Measurements from ENCODE around the gene ARHGAP45.

ARHGAP45 gene

DNA sequence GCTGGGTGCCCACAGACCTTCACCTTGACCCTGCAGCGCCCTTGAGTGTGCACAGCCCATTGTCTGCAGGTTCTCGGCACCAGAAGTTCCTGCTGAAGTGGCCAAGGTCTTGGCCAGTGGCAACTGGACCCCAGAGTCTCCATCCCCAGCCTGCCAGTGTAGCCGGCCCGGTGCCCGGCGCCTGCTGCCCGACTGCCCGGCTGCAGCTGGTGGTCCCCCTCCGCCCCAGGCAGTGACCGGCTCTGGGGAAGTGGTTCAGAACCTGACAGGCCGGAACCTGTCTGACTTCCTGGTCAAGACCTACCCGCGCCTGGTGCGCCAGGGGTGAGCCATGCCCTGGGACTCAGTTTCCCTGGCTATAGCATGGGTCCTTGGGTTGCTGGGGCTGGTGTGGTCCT is 11.9 kb upstream of the ARHGAP45 start:
- DNase-seq (ENCODE audit: low spot score): no peak

DNA sequence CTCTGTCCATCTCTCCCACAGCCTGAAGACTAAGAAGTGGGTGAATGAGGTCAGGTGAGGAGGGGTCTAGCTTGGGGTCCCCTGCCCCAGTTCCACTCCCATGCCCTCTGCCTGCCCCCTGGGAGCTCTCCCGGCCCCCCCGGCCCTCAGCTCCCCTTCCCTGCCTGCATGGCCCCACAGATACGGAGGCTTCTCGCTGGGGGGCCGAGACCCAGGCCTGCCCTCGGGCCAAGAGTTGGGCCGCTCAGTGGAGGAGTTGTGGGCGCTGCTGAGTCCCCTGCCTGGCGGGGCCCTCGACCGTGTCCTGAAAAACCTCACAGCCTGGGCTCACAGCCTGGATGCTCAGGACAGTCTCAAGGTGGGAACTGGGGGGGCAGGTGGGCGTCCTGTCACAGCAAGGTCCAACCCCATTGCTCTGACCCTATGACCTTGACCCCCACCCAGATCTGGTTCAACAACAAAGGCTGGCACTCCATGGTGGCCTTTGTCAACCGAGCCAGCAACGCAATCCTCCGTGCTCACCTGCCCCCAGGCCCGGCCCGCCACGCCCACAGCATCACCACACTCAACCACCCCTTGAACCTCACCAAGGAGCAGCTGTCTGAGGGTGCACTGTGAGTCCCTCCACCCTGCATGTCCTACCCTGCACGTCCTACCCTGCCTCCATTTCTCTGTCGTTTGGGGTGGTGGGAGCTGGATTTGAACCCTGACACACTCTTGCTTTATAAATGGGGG is 10.9 kb upstream of the ARHGAP45 start:
- DNase-seq (ENCODE audit: low spot score): no peak

DNA sequence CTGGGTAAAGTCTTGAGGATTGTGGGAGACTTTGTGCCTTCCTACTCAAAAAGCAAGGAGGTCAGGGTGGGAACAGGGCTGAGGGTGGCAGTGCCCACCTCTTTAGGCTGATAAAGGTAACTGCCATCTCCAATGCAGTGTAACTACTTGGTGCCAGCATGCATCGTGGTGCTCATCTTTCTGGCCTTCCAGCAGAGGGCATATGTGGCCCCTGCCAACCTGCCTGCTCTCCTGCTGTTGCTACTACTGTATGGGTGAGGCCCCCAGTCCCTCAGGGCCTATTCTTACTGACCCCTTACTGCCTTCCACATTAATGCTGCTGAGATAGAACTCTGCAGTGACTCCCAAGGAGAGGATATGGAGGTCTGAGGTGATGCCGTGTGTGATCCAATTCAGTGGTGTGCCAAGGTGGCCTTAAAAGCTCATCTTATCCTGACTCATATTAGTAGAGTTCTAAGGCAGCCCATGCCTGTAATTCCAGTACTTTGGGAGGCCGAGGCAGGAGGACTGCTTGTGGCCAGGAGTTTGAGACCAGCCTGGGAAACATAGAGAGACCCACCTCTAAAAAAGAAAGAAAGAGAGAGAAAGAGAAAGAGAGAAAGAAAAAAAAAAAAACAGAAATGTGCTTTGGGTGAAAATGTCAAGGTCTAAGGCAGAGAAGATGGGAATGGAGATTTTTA is 9.7 kb upstream of the ARHGAP45 start:
- no peak for DNase-seq (ENCODE audit: low spot score)

DNA sequence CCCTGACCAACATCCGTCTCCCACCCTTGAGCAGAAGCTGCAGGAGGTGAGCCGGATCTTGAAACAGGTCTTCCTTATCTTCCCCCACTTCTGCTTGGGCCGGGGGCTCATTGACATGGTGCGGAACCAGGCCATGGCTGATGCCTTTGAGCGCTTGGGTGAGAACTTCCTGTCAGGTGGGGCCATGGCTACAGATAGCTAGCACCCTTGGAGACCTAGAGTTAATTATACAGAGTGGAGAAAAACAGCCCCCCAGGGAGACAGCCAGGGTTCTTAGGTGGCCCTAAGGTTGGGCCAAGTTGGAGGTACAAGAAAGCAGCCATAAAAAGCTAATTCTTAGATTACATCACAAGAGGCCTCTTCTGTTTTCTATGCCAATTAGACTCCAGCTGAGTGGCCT is 8.9 kb upstream of the ARHGAP45 start:
- DNase-seq (ENCODE audit: low spot score): no peak

DNA sequence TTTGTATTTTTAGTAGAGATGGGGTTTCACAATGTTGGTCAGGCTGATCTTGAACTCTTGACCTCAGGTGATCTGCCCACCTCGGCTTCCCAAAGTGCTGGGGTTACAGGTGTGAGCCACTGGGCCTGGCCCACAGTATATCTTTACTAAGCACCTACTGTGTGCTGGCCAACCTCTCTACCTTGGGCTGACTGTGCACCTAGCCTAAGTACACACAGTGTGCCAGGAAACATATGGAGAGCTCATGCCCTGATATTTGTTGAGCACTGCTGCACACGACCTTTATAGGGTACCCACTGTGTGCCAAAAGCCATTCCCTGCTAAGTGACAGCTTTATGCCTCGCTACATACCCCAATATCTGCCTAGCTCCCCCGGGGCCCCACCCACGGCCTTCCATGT is 6.3 kb upstream of the ARHGAP45 start:
- DNase-seq (ENCODE audit: low spot score): no peak

DNA sequence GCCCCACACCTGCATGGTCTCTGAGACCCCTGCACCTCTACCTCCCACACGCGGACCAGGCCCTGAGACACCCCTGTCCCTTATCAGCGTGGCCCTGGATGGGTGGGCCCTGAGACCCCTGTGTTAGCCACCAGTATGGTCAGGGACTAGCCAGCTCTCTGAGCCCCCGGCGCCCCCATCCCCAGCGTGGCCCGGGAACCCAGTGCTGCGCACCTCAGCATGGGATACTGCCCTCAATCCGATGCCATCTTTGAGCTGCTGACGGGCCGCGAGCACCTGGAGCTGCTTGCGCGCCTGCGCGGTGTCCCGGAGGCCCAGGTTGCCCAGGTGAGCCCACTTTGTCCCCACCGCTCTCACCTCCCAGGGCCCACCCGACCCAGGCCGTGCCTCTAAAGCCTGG is 5.0 kb upstream of the ARHGAP45 start:
- DNase-seq (ENCODE audit: low spot score): no peak

DNA sequence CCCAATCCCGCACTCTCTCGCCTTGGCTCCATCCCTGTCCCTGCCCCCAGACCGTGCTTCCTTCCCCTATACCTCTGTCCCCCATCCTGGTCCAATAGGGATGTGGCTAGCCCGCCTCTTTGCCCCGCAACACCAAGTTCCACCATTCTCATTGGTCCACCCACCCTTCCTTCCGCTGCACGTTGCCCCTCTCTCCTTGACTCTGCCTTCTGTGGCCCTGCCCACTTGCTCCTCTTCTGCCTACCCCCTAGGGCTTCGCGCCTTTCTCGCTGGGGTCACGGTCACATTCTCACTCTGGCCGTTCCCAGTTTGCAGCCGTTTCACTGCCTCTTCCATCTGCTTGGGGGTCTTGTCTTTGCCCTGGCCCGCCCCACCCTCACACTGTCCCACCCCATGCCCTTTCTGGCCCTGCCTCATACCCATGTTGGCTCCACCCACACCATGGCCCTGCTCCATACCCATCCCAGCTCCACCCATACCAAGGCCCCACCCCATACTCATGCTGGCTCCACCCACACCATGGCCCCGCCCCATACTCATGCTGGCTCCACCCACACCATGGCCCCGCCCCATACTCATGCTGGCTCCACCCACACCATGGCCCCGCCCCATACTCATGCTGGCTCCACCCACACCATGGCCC is 4.5 kb upstream of the ARHGAP45 start:
- no peak for DNase-seq (ENCODE audit: low spot score)

DNA sequence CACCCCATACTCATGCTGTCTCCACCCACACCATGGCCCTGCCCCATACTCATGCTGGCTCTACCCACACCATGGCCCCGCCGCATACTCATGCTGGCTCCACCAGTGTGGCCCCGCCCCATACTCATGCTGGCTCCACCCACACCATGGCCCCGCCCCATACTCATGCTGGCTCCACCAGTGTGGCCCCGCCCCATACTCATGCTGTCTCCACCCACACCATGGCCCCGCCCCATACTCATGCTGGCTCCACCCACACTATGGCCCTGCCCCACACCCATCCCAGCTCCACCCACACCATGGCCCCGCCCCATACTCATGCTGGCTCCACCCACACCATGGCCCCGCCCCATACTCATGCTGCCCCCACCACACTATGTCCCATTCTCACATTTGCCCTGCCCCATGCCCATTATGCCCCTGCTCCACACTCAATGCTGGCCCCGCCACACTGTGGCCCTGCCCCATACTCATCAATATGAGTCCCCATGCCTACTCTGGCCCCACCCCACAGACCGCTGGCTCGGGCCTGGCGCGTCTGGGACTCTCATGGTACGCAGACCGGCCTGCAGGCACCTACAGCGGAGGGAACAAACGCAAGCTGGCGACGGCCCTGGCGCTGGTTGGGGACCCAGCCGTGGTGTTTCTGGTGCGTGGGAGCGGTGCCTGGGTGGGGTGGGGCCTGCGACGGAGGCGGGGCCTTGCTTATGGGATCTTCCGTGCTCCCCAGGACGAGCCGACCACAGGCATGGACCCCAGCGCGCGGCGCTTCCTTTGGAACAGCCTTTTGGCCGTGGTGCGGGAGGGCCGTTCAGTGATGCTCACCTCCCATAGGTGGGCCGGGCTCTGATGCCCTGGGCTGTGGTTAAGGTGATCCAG is 3.7 kb upstream of the ARHGAP45 start:
- no peak for DNase-seq (ENCODE audit: low spot score)

DNA sequence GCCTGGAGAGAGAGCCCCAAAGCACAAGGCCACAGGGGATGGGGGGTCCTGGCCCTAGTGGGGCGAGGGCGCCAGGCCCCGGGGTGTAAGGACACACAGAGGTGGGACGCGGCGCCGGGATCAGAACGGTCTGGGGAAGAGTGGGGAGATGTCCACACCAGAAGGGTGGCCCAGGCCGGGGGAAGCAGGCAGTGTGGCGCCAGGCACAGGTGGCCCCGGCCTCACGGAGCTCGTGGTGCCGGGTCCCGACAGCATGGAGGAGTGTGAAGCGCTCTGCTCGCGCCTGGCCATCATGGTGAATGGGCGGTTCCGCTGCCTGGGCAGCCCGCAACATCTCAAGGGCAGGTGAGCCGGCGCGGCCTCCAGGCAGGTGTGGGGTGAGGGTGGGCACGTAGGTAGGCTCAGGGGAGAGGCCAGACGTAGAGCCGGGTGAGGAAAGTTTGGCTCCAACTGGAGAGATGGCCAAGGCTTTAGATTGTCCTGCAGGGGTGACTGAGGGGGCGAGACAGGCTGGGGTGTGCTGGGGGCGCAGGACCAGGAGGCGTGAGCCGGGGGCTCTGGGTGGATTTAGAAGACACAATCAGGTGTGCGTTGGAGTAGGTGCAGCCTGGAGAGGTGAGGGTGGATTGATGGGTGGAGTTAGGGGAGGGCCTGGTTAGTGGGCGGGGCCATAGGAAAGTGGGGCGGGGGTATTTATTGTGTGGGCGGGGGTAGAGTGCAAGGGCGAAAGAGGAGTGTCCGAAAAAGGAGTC is 2.9 kb upstream of the ARHGAP45 start:
- no peak for DNase-seq (ENCODE audit: low spot score)

DNA sequence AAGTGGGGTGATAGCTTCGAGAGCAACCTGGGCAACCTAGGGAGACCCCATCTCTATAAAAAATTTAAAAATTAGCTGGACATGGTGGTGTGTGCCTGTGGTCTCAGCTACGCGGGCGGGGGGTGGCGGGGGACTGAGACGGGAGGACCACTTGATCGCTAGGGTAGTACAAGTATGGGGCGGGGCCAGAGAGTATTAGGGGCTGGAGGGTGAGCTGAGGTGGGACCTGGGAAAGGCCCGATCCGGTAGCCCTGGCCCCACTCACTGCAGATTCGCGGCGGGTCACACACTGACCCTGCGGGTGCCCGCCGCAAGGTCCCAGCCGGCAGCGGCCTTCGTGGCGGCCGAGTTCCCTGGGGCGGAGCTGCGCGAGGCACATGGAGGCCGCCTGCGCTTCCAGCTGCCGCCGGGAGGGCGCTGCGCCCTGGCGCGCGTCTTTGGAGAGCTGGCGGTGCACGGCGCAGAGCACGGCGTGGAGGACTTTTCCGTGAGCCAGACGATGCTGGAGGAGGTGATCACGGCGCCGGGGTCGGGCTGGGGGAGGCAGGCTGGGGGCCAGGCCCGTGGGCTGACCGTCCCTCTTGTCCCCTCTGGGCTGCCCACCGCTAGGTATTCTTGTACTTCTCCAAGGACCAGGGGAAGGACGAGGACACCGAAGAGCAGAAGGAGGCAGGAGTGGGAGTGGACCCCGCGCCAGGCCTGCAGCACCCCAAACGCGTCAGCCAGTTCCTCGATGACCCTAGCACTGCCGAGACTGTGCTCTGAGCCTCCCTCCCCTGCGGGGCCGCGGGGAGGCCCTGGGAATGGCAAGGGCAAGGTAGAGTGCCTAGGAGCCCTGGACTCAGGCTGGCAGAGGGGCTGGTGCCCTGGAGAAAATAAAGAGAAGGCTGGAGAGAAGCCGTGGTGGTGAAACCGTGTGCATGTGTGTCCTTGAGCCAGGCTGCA is 2.0 kb upstream of the ARHGAP45 start:
- peak; percentile 77 for DNase-seq (ENCODE audit: low spot score)

DNA sequence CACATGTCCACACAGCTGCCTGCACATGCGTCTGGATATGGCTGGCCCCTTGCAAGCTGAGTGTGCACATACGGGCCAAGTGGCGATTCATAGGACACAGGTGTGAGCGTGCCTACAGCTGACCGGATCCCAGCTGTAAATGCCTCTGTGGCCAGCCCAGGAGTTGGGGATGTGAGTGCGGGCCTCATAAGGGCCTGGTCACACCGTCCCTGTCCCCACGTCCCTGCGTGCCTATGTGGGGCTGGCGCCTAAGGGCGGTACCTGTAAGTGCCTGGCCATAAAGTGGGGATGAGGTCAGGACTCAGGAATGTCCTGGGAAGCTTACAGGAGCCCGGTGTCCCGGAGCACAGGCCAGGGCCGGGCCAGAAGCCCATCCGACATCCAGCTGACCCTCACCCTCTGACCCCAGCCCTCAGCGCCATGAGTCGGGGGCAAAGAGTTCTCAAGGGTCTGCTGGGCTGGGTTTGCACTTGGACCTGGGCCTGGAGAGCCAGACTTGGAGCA is 1.3 kb upstream of the ARHGAP45 start:
- no peak for DNase-seq (ENCODE audit: low spot score)

DNA sequence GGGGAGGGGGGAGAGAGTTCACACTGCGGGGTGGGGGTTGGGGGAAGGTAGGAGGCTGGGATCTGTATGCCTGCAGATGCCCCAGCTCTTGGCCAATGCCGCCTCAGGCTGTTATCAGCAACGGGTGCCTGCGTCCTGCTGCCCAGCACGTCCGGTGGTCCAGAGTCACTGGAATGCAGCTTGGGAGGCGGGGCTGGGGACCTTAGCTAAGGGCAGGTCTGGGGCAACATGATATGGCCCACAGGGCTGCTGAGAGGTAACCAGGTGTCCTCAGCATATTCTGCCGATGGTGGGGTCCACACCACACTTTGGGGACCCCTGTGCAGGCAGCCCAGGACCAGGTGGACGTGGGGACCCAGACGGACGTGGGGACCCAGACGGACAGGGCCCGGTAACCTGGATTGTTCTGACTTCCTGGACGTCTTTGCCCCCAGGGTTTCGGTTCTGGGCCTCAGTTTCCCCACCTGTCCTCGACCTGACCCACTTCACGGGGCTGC is 668 bp upstream of the ARHGAP45 start:
- DNase-seq (ENCODE audit: low spot score): no peak

DNA sequence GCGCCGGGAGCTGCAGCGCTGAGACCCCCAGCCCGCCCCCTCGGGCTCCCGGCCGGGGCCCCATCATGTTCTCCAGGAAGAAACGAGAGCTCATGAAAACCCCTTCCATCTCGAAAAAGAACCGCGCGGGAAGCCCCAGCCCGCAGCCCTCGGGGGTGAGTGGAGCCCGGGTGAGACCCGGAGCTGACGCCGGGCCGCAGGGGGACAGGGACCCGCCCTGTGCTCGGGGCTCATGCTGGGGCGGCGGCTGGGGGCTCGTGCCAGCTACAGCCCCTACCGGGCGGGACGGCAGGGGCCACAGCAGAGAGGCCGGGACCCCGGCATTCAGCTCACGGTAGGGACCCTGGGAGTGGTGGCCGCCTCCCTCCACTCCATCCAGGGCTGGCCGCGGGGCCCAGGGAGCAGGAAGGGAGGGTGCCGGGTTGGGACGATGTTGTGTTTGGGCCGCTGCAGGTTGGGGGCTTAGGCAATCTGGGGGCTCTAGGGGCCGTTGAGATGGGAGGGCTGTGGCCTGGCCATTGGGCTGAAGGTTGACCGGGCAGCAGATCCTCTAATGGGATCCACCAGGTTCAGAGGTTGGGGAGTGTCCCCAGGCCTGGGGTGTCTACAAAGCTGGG is 482 bp downstream of the ARHGAP45 start:
- DNase-seq (ENCODE audit: low spot score): no peak

DNA sequence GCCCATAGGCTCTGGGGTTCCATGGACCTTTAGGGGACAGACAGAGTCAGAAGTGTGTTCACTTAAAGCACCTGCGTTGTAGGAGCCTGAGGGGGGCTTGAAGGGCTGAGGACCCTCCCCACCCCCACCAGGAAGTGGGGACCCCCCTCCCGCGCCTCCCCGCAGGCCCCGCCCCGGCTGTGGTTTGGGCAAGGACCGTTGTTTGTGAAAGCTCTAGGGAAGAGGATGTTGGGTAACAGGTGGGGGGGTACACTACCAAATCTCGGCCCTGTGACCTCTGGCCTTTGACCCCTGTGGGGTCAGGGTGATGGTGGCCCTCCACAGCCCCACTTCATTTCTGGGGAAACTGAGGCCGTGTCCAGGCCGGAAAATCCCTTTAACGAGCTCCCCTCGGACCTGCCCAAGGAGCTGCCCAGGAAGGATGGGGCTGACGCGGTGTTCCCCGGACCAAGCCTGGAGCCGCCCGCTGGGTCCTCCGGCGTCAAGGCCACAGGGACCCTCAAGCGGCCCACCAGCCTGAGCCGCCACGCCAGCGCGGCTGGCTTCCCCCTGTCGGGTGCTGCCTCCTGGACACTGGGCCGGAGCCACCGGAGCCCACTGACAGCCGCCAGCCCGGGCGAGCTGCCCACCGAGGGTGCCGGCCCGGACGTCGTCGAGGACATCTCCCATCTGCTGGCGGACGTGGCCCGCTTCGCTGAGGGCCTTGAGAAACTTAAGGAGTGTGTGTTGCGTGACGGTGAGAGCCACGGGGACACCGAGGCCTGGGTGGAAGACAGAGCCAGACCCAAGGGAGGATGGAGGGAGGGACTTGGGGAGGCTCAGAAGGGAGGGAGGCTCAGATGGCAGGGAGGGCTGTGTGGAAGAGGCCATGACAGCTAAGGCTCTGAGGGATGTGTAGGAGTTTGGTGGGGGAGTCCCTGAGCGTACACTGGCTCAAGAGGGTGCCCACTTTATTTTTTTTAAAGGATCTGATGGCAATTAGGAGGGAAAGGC is 1.3 kb downstream of the ARHGAP45 start:
- no peak for DNase-seq (ENCODE audit: low spot score)

DNA sequence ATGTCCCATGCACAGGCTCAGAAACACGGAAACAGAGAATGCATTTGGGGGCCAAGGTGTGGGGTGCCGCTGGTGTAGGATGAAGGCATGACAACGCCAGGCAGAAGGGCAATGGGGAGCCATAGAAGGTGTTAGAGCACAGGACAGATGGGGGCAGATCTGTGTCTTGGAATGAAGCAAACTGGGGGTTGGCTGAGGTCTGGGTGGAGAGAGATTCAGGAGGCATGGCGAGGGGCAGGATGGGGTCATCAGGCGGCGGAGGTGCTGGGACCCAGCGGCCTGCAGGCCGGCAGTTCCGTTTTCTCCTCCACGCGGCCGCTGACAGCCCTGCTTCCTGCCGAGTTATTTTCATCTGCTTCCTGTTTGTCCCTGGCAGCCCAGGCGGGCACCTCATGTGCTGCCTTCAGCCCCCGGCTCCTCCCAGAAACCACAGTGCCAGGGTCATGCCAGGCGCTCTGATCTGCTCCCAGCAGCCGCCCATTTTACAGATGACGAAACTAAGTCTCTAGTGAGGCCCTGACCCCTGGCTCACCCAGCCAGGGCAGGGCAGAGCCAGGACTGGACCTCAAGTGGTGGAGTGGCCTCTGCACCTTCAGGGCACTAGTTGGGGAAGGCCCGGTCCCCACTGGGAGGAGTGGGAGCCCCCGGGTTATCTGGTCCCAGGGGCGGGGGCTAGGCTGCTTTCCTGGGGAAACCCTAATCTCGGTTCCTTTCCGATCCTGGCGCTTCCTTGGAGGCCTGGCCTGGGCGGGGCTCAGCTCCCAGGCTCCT is 2.2 kb downstream of the ARHGAP45 start:
- DNase-seq (ENCODE audit: low spot score): no peak

DNA sequence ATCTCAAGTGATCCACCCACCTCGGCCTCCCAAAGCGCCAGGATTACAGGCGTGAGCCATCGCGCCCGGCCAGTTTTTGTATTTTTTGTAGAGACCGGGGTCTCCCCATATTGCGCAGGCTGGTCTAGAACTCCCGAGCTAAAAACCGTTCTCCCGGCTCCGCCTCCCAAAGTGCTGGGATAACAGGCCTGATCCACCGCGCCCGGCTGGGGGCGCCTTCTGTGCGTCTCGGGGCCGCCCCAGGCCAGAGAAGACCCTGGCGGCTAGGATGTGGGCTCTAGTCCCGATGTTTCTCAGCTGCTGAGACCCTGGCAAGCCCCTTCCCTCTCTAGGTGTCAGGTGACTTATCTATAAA is 3.6 kb downstream of the ARHGAP45 start:
- no peak for DNase-seq (ENCODE audit: low spot score)

DNA sequence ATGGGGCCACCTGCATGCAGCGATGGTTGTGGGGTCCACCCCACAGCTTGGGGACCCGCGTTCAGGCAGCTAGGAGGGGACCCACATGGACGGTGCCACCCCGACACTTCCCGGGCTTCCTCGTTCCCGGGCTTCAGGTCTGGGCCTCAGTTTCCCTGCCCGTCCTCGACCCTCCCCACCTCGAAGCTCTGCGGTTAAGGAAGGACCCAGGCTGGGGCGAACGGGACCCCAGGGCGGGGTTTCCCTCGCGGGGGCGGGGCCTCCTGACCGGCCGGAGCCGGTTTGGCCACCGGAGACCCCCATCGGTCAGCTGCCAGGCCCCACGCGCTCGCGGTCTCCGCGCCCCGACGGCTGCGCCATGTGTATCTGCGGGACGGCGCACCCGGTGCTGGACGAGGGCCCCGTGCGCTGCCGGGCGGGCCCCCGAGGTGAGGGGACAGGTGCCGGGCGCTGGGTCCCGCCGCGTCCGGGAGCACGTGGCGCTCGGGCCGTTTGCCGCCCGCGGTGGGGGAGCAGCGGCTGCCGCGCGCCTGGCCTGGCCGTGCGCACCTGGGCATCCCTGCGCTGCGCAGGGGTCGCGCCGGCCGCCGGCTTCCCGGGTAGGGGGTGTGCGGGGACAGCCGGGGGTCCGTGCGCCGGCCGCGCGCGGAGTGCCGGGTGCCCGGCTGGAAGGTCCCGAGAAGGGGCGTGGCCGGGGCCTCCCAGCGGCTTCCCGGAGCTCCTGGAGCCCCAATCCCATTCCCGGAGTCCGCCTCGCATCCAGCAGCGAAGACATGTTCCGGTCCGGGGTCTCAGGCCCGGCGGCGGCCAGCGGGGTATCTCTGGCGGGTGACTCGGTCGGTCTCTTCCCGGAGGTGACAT is 4.2 kb downstream of the ARHGAP45 start:
- DNase-seq (ENCODE audit: low spot score): peak; percentile 54

Measured in hepatic stellate cell (primary cell).